Iris pigment epithelial cell (primary cell): ENCODE results near the gene DEDD.
A peak's percentile ranks its signal among the peaks of the same experiment; 100 is the strongest.

Source experiments
- DNase-seq: peaks from one replicate; pipeline ENCODE4 v3.0.0-alpha.2; 2011; ENCODE audit warnings: low read depth

Gene DEDD

GRCh38 chr1:161072751-161073449, 59.6 kb downstream of the DEDD start:
- no peak for DNase-seq

GRCh38 chr1:161071886-161072371, 60.5 kb downstream of the DEDD start:
- peak; percentile 39 for DNase-seq
